H9 (cell line): Measurements from ENCODE around the gene ATPAF2. TPM values are rescaled to one million over a fixed set of nuclear protein-coding genes. Genes with fewer than 3 reads are reported as not detected.

Source experiments
- DNase-seq: peaks from one replicate; pipeline ENCODE4 v3.0.0-alpha.2; 2017
- H2AFZ ChIP-seq: one replicate; pipeline ENCODE4 v1.6.1; 2013; ENCODE audit warnings: mild to moderate bottlenecking, low read length, control low read depth, moderate library complexity
- H2AK5ac ChIP-seq: 2 replicates; pipeline ENCODE4 v1.6.1; 2013; ENCODE audit warnings: low read length, control low read depth, mixed read lengths; ENCODE audit not compliant: insufficient read length
- H2BK120ac ChIP-seq: one replicate; pipeline ENCODE4 v1.6.1; 2013; ENCODE audit warnings: low read depth, mild to moderate bottlenecking, low read length, control low read depth, inconsistent platforms; ENCODE audit not compliant: poor library complexity, severe bottlenecking
- H2BK12ac ChIP-seq: 2 replicates; pipeline ENCODE4 v1.6.1; 2013; ENCODE audit warnings: low read length, control low read depth, mixed read lengths, low read depth; ENCODE audit not compliant: insufficient read length
- H2BK15ac ChIP-seq: 2 replicates; pipeline ENCODE4 v1.6.1; 2013; ENCODE audit warnings: low read depth, low read length, control low read depth
- H2BK20ac ChIP-seq: one replicate; pipeline ENCODE4 v1.6.1; 2013; ENCODE audit warnings: low read depth, mild to moderate bottlenecking, low read length, control low read depth, inconsistent platforms; ENCODE audit not compliant: poor library complexity, severe bottlenecking
- H2BK5ac ChIP-seq: 2 replicates; pipeline ENCODE4 v1.6.1; 2013; ENCODE audit warnings: low read length, control low read depth, mixed read lengths; ENCODE audit not compliant: insufficient read length
- H3K14ac ChIP-seq: 2 replicates; pipeline ENCODE4 v1.6.1; 2013; ENCODE audit warnings: low read length, control low read depth; ENCODE audit not compliant: insufficient read depth
- H3K18ac ChIP-seq: 2 replicates; pipeline ENCODE4 v1.6.1; 2013; ENCODE audit warnings: low read depth, mild to moderate bottlenecking, mixed read lengths, low read length, control low read depth; ENCODE audit not compliant: insufficient read length
- H3K23ac ChIP-seq: 2 replicates; pipeline ENCODE4 v1.6.1; 2013; ENCODE audit warnings: low read length, control low read depth, mixed read lengths, low read depth; ENCODE audit not compliant: insufficient read length
- H3K23me2 ChIP-seq: 2 replicates; pipeline ENCODE4 v1.6.1; 2013; ENCODE audit warnings: low read depth, mild to moderate bottlenecking, mixed read lengths, low read length, control low read depth; ENCODE audit not compliant: insufficient read length, poor library complexity, severe bottlenecking
- H3K27ac ChIP-seq: 2 replicates; pipeline ENCODE4 v1.5.1; 2013; ENCODE audit warnings: low read length, control low read depth, mixed read lengths, low read depth; ENCODE audit not compliant: insufficient read length
- H3K27me3 ChIP-seq: 2 replicates; pipeline ENCODE4 v1.6.1; 2013; ENCODE audit warnings: low read length, control low read depth, inconsistent platforms; ENCODE audit not compliant: insufficient read depth
- H3K4ac ChIP-seq: 2 replicates; pipeline ENCODE4 v1.6.1; 2013; ENCODE audit warnings: low read depth, mild to moderate bottlenecking, control low read depth, inconsistent platforms, low read length, moderate library complexity
- H3K4me1 ChIP-seq: 2 replicates; pipeline ENCODE4 v1.6.1; 2013; ENCODE audit warnings: low read length, control low read depth, inconsistent platforms; ENCODE audit not compliant: insufficient read depth
- H3K4me2 ChIP-seq: 2 replicates; pipeline ENCODE4 v1.6.1; 2013; ENCODE audit warnings: low read length, control low read depth, mixed read lengths; ENCODE audit not compliant: insufficient read length, insufficient read depth
- H3K56ac ChIP-seq: 2 replicates; pipeline ENCODE4 v1.6.1; 2013; ENCODE audit warnings: low read depth, mild to moderate bottlenecking, mixed read lengths, low read length, control low read depth; ENCODE audit not compliant: insufficient read length
- H3K79me1 ChIP-seq: 2 replicates; pipeline ENCODE4 v1.6.1; 2013; ENCODE audit warnings: low read depth, mild to moderate bottlenecking, moderate library complexity, low read length, control low read depth, inconsistent platforms; ENCODE audit not compliant: insufficient read depth, poor library complexity, severe bottlenecking
- H3K79me2 ChIP-seq: 2 replicates; pipeline ENCODE4 v1.6.1; 2013; ENCODE audit warnings: low read length, control low read depth, inconsistent platforms; ENCODE audit not compliant: insufficient read depth
- H3K9ac ChIP-seq: 2 replicates; pipeline ENCODE4 v1.6.1; 2013; ENCODE audit warnings: low read length, control low read depth, mixed read lengths; ENCODE audit not compliant: insufficient read length; ENCODE audit errors: extremely low read depth
- H3K9me3 ChIP-seq: one replicate; pipeline ENCODE4 v1.6.1; 2013; ENCODE audit warnings: low read depth, low read length, inconsistent platforms; ENCODE audit not compliant: control insufficient read depth
- H3T11ph ChIP-seq: one replicate; pipeline ENCODE4 v1.6.1; 2013; ENCODE audit warnings: mild to moderate bottlenecking, low read length, control low read depth, inconsistent platforms
- H4K20me1 ChIP-seq: one replicate; pipeline ENCODE4 v1.6.1; 2013; ENCODE audit not compliant: control insufficient read depth, insufficient read length, insufficient read depth
- H4K5ac ChIP-seq: 2 replicates; pipeline ENCODE4 v1.6.1; 2013; ENCODE audit warnings: low read depth, mild to moderate bottlenecking, mixed read lengths, low read length, control low read depth; ENCODE audit not compliant: insufficient read length
- H4K8ac ChIP-seq: replicated peaks from 2 replicates; pipeline ENCODE4 v1.6.1; 2013; ENCODE audit warnings: low read length, control low read depth, mixed read lengths, low read depth; ENCODE audit not compliant: insufficient read length
- H4K91ac ChIP-seq: 2 replicates; pipeline ENCODE4 v1.6.1; 2013; ENCODE audit warnings: low read depth, mild to moderate bottlenecking, moderate library complexity, mixed read lengths, low read length, control low read depth; ENCODE audit not compliant: insufficient read length
- H3K27ac Mint-ChIP-seq, 3 experiments: 2 replicates in 2 of 3; 3 replicates in 1 of 3; pipeline ENCODE4 v1.8.0; 2020 to 2021; ENCODE audit warnings: mixed read lengths in 3 of 3, mild to moderate bottlenecking in 1 of 3, moderate library complexity in 1 of 3
- H3K27me3 Mint-ChIP-seq: 2 replicates; pipeline ENCODE4 v1.8.0; 2021; ENCODE audit warnings: low read depth, mild to moderate bottlenecking, moderate library complexity, mixed read lengths
- H3K36me3 Mint-ChIP-seq, 3 experiments: 2 replicates in 2 of 3; 3 replicates in 1 of 3; pipeline ENCODE4 v1.8.0; 2020 to 2021; ENCODE audit warnings: low read depth in 3 of 3, mixed read lengths in 3 of 3; ENCODE audit not compliant: insufficient read depth in 1 of 3
- H3K4me1 Mint-ChIP-seq, 2 experiments: 2 replicates each; pipeline ENCODE4 v1.8.0; 2020; ENCODE audit warnings: mixed read lengths in 2 of 2
- H3K4me3 Mint-ChIP-seq, 2 experiments: 2 replicates in 1 of 2; 3 replicates in 1 of 2; pipeline ENCODE4 v1.8.0; 2020 to 2021; ENCODE audit warnings: mild to moderate bottlenecking in 2 of 2, mixed read lengths in 2 of 2, moderate library complexity in 1 of 2
- H3K9me3 Mint-ChIP-seq, 2 experiments: 2 replicates in 1 of 2; 3 replicates in 1 of 2; pipeline ENCODE4 v1.8.0; 2020; ENCODE audit warnings: mild to moderate bottlenecking in 2 of 2, mixed read lengths in 2 of 2, moderate library complexity in 1 of 2
- WGBS: extraction: QIAGEN DNeasy Blood & Tissue Kit; methylation state at CpG from one replicate; pipeline ENCODE4 v1.1.7; 2013; ENCODE audit warnings: missing lambda C conversion rate, low lambda C conversion rate, mixed read lengths; ENCODE audit not compliant: insufficient read length; ENCODE audit errors: extremely low coverage; 5-methylcytosine and 5-hydroxymethylcytosine counted together
- total RNA-seq: library from RNA; stranded (reverse); gene quantifications from 2 replicates; pipeline ENCODE4 v1.2.1, GENCODE V29; 2021
- TF ChIP-seq, protein P1 (sequence below): fragments of 200-600 bp; sonication (generic); conservative IDR thresholded peaks from 3 replicates; pipeline ENCODE4 v1.8.0; 2021; ENCODE audit warnings: antibody characterized with exemption, mild to moderate bottlenecking

ATPAF2 gene
- total RNA-seq, 1 experiment from 2014 or later: 21.4 TPM

DNA sequence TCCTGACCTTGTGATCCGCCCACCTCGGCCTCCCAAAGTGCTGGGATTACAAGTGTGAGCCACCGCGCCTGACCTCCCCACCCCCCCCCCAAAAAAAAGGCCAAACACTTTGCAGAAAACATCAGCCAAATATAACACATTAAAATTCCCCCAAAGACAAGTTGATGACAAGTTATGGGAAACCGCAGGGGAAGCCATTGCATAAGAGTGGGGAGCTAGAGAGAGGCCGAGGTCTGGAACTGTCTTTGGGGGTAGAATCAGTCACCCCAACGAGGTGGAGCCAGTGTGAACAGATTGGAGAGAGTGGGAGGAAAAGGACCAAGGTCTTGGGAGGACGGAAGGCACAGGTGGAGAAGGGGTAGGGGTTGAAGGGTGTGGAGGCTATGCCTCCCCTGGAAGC is 63.5 kb downstream of the ATPAF2 start:
- DNase-seq: no peak
- H3K4me2 ChIP-seq: no peak overlapping the region
- no peak overlapping the region for H4K8ac ChIP-seq
- no peaks in the 10 kb centered on the region for H3K23me2 ChIP-seq
- no peak overlapping the region for H2AFZ ChIP-seq
- H2BK20ac ChIP-seq: no peak overlapping the region
- no peaks in the 10 kb centered on the region for H4K20me1 ChIP-seq
- TF ChIP-seq, protein P1, sequence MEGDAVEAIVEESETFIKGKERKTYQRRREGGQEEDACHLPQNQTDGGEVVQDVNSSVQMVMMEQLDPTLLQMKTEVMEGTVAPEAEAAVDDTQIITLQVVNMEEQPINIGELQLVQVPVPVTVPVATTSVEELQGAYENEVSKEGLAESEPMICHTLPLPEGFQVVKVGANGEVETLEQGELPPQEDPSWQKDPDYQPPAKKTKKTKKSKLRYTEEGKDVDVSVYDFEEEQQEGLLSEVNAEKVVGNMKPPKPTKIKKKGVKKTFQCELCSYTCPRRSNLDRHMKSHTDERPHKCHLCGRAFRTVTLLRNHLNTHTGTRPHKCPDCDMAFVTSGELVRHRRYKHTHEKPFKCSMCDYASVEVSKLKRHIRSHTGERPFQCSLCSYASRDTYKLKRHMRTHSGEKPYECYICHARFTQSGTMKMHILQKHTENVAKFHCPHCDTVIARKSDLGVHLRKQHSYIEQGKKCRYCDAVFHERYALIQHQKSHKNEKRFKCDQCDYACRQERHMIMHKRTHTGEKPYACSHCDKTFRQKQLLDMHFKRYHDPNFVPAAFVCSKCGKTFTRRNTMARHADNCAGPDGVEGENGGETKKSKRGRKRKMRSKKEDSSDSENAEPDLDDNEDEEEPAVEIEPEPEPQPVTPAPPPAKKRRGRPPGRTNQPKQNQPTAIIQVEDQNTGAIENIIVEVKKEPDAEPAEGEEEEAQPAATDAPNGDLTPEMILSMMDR: no peak
- no CpG with 5 or more reads among the region's 8 CpGs for WGBS
- no peak overlapping the region for H3K4ac ChIP-seq
- H3K56ac ChIP-seq: no peak overlapping the region
- no peak overlapping the region for H2BK15ac ChIP-seq
- no peaks in the 10 kb centered on the region for H3K36me3 Mint-ChIP-seq
- H3K4me1 ChIP-seq: peaks cover 3% of the 10 kb centered on the region; the same call in 1 of the 2 replicates
- H3K79me1 ChIP-seq: no peaks in the 10 kb centered on the region
- H3T11ph ChIP-seq: no peak overlapping the region
- H3K27me3 ChIP-seq: no peaks in the 10 kb centered on the region
- no peak overlapping the region for H3K9ac ChIP-seq
- H3K18ac ChIP-seq: no peak overlapping the region
- H3K23ac ChIP-seq: no peak overlapping the region
- H2AK5ac ChIP-seq: no peak overlapping the region
- H3K4me1 Mint-ChIP-seq: peaks cover 4 to 9% of the 10 kb centered on the region in 2 experiments; a peak in 3 of 4 replicates
- no peak overlapping the region for H3K14ac ChIP-seq
- H4K5ac ChIP-seq: no peak overlapping the region
- H3K4me3 Mint-ChIP-seq: no peak overlapping the region; a peak in 1 of 5 replicates
- no peak overlapping the region for H3K27ac ChIP-seq
- no peak overlapping the region for H2BK120ac ChIP-seq
- H3K27ac Mint-ChIP-seq: no peak overlapping the region
- H4K91ac ChIP-seq: no peak overlapping the region
- no peaks in the 10 kb centered on the region for H3K9me3 ChIP-seq
- H2BK12ac ChIP-seq: no peak overlapping the region
- no peaks in the 10 kb centered on the region for H3K9me3 Mint-ChIP-seq
- H3K79me2 ChIP-seq: no peaks in the 10 kb centered on the region
- H3K27me3 Mint-ChIP-seq: no peaks in the 10 kb centered on the region; the same call in 1 of the 2 replicates
- H2BK5ac ChIP-seq: no peak overlapping the region
